GM13977 (cell line): ENCODE data around the gene PRR29.
"Not testable (repeated sequence)": the region's sequence is repeated elsewhere in the genome, so short reads cannot be mapped to it uniquely, and the experiment has no call there.

Experiments
- DNase-seq: peaks from one replicate; pipeline ENCODE4 v3.0.0; 2012; ENCODE audit warnings: low spot score
- in situ Hi-C: fragments of 300-500 bp; cut with MboI; formaldehyde crosslinking; loops from one replicate; pipeline ENCODE4 v1.12.0; 2022; ENCODE audit warnings: low sequenced_read_pairs, low pct_unique_long_range_greater_than_20kb, mixed read lengths, inconsistent platforms; ENCODE audit not compliant: unreplicated experiment
- TF ChIP-seq, protein P1 (sequence below): IDR thresholded peaks from 2 replicates; pipeline ENCODE4 v1.5.1; 2012; ENCODE audit warnings: mild to moderate bottlenecking, control low read depth; ENCODE audit not compliant: insufficient read depth; ENCODE audit errors: extremely low read depth, missing control alignments

Gene PRR29

DNA sequence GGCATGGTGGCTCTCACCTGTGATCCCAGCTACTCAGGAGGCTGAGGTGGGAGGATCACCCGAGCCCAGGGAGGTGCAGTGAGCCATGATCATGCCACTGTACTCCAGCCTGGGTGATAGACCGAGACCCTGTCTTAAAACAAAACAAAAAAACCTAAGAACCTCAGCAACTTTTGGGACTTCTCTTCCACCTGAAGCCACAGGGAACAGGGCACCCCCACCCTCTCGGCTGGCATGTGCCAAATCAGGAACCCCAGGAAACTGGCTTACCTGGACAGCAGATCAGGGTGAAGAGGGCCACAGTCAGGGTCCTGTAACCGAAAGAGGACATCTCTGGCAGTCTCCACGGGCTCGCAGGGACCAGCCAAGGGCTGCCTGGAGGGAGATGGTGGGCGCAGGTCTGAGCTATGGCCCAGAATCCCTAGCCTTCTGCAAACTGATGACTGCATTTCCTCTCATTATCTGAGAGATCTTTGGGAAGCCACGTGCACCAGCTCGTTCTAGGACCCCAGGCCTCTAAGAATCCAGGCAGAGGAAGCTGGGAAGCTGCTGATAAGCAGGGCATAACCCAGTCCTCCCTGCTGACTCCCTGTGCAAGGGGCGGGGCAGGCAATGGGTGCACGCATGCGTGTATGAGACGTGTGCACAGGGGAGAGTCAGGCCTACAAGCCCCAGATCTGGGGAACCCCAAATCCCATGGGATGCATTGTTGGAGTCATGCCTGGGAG is 8.4 kb downstream of the PRR29 start:
- DNase-seq, result peak; percentile 22
- in situ Hi-C loops, result no loop called here
- TF ChIP-seq, protein P1, sequence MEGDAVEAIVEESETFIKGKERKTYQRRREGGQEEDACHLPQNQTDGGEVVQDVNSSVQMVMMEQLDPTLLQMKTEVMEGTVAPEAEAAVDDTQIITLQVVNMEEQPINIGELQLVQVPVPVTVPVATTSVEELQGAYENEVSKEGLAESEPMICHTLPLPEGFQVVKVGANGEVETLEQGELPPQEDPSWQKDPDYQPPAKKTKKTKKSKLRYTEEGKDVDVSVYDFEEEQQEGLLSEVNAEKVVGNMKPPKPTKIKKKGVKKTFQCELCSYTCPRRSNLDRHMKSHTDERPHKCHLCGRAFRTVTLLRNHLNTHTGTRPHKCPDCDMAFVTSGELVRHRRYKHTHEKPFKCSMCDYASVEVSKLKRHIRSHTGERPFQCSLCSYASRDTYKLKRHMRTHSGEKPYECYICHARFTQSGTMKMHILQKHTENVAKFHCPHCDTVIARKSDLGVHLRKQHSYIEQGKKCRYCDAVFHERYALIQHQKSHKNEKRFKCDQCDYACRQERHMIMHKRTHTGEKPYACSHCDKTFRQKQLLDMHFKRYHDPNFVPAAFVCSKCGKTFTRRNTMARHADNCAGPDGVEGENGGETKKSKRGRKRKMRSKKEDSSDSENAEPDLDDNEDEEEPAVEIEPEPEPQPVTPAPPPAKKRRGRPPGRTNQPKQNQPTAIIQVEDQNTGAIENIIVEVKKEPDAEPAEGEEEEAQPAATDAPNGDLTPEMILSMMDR, result no peak

DNA sequence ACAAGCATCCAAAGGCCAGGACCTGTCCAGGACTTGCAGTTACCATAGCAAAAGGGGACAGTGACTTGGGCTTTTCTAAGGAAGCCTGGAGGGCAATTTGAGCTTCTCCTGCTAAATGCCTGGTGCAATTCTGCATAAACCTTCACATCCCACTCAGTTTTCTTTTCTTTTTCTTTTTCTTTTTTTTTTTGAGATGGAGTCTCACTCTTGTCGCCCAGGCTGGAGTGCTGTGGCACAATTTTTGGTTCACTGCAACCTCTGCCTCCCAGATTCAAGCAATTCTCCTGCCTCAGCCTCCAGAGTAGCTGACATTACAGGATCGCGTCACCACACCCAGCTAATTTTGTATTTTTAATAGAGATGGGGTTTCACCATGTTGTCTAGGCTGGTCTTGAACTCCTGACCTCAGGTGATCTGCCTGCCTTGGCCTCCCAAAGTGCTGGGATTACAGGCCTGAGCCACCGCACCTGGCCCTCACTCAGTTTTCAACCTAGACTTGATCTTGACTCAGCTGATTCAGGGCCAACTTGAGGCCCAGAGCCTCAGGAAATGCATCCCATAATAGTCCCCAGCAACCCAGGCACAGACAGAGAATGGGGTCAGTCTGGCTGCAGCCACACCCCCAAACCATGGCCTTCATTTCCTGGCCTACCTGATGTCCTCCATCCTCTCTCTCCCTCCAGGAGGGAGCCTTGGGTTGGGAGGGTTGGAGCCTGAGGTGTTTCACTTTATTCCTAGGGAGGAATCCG is 9.1 kb downstream of the PRR29 start:
- in situ Hi-C loops, result not testable (repeated sequence)
- DNase-seq, result peak; percentile 8

DNA sequence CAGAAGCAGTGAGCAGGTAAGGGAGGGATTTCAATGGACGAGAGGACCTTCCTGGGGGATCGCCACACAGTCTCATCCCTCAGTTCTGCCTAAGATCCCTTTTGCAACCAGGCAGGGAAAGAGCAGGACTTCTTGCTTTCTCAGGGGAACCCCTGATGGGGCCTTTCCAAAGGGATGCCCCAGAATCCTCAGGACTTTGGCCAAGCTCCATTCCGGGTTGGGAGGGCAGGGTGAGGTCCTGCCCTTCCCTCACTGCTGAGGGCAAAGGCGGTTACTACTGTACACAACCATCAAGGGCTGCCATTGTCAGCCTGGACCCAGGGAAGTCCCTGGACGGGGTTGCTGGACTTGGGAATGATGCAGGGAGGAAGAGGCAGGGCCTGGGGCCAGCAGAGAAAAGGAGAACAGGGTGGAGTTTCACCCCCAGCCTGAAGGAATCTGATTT is 9.7 kb downstream of the PRR29 start:
- TF ChIP-seq, protein P1, result no peak
- no peak for DNase-seq

DNA sequence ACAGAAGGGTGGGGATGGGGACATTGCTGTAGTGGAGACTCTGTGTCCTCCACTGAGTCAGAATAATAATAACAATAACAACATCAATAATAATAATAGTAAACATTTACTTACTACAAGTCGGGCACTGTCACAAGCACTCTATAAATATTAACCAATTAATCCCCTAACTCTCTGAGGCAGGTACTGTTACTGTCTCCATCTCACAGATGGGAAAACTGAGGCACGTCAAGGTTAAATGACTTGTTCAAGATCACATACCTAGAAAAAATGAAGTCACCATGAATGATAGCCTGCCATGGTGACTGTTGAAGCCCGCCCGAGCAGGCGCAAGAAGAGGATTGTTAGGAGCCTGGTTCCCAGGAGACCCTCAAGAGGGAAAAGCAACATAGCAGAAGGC is 10.2 kb downstream of the PRR29 start:
- TF ChIP-seq, protein P1, result no peak
- in situ Hi-C loops, result no loop called here
- no peak for DNase-seq

More for the DNA sequence above, 9.7 kb downstream of the PRR29 start:
- in situ Hi-C loops, result no loop called here

DNA sequence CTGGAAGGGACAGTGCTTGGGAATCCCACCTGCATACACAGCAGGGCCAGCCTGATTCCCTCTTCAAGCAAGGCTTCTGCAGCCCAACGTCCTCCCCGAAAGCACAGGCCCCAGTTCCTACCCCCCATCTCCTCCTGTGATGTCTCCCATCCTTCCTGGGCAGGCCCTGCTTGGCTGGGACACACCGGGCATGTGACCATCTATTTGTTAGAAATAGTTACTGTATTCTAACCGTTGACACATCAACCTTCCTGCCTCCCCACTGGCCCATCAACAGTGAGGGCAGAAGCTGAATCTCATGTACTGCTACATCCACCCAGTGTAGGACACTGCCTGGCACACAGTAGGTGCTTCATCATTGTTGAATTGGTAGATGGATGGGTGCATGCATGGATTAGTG is 10.7 kb downstream of the PRR29 start:
- in situ Hi-C loops, result no loop called here
- DNase-seq, result no peak
- TF ChIP-seq, protein P1, result no peak

DNA sequence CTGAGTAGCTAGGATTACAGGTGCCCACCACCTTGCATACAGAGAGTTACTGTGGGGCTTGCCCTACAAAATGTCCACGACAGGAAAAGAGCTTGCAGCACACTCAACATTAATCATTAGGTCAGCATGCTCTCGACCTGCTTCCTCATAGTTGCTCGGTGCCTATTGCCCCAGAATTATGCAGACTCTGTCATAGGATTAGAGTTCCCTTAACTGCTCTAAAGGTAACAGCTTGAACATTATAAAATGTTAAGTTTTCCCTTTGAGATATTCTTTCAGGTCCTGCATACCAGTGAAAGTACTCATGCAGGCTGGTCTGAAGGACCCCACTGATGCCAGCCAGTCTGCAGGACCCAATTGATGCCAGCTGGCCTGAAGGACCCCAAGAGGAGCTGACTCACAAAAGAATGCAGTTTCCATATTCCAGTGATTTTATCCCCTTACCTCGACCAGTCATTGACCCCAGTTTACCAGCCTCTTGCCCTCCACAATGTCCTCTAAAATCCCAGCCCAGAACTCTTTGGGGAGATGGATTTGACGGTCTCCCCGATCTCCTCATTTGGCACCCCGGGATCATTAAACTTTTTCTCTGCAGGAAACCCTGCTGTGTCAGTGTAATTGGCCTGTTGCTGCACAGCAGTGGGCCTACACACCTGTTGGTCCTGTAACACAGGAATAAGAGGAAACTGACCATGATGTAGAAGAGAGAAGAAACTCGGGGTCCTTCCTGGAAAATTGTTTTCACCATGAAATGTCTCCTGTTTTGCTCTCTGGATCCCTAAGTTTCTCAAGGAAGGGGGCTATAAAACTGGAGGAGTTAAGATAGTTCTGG is 11.6 kb downstream of the PRR29 start:
- in situ Hi-C loops, result loop anchor here (10.0 kb wide), 1 partner anchor 95 kb away; the partner anchor contains the start of genes CSHL1 and GH1
- no peak for DNase-seq
- TF ChIP-seq, protein P1, result no peak

DNA sequence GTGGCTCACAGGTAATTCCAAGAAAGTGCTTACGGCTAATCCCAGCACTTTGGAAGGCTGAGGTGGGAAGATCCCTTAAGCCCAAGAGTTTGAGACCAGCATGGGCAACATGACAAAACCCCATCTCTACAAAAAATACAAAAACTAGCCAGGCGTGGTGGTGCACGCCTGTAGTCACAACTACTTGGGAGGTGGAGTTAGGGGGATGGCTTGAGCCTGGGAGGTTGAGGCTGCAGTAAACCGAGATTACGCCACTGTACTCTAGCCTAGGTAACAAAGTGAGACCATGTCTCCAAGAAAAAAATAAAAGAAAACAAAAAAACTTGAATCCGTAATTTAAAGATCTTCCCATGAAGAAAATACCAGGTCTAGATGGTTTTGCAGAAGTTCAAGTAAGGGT is 17.3 kb downstream of the PRR29 start:
- TF ChIP-seq, protein P1, result no peak
- in situ Hi-C loops, result loop anchor here (10.0 kb wide), 1 partner anchor 101 kb away; the partner anchor contains the start of genes CSHL1 and GH1
- no peak for DNase-seq
